Glutamatergic neuron (in vitro differentiated cells): ENCODE results near the gene TSC22D2. TPM values are rescaled to one million over a fixed set of nuclear protein-coding genes. Genes with fewer than 3 reads are reported as not detected.

Experiments used
- DNase-seq: peaks from one replicate; pipeline ENCODE4 v3.0.0; 2022
- H3K27ac Mint-ChIP-seq: one replicate; pipeline ENCODE4 v1.8.0; 2020; ENCODE audit warnings: mild to moderate bottlenecking, mixed read lengths, inconsistent platforms; ENCODE audit not compliant: unreplicated experiment
- H3K27me3 Mint-ChIP-seq: one replicate; pipeline ENCODE4 v1.8.0; 2020; ENCODE audit warnings: mild to moderate bottlenecking, moderate library complexity, mixed read lengths, inconsistent platforms; ENCODE audit not compliant: unreplicated experiment
- H3K36me3 Mint-ChIP-seq: one replicate; pipeline ENCODE4 v1.8.0; 2020; ENCODE audit warnings: mild to moderate bottlenecking, mixed read lengths, inconsistent platforms; ENCODE audit not compliant: unreplicated experiment
- H3K4me1 Mint-ChIP-seq: one replicate; pipeline ENCODE4 v1.8.0; 2020; ENCODE audit warnings: mild to moderate bottlenecking, low read depth, mixed read lengths, inconsistent platforms; ENCODE audit not compliant: unreplicated experiment
- H3K4me3 Mint-ChIP-seq: one replicate; pipeline ENCODE4 v1.8.0; 2020; ENCODE audit warnings: mild to moderate bottlenecking, mixed read lengths, inconsistent platforms; ENCODE audit not compliant: unreplicated experiment
- H3K9me3 Mint-ChIP-seq: one replicate; pipeline ENCODE4 v1.8.0; 2020; ENCODE audit warnings: mild to moderate bottlenecking, moderate library complexity, mixed read lengths, inconsistent platforms; ENCODE audit not compliant: unreplicated experiment
- total RNA-seq: library from RNA; stranded (reverse); fragmentation: NEBNext Ultra II Directional; extraction: Animal tissue kit (Norgen Biotek cat#: 25700); gene quantifications from one replicate; pipeline ENCODE4 v1.2.1, GENCODE V29; 2021; ENCODE audit not compliant: unreplicated experiment
- TF ChIP-seq, protein P1 (sequence below): fragments of 200-600 bp; sonication (generic); IDR thresholded peaks from one replicate; pipeline ENCODE4 v1.5.0; 2021; ENCODE audit not compliant: partially characterized antibody, unreplicated experiment

Gene TSC22D2
- total RNA-seq, 1 donor from 2014 or later, result 87.3 TPM

DNA sequence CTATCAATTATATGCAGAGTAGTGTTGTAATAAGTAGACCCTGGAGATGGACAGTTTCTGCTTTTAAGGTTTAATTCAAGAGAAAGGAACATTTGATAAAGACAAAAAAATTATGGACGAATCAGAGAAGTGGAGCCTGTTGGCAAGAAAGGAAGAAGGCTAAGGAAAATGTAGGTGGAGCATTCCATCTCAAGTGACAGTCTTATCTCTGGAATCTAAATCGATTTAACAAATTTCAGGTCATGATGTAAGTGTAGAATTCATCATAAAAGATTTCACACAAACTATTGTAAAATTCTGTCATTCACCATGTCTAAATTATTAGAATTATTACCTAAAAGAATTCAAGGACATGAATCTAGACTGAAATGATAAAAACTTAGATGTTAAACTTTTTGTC is 36.3 kb downstream of the TSC22D2 start:
- Mint-ChIP-seq H3K4me1 (peaks cover 6% of the 10 kb centered on the region), H3K27ac (no peak overlapping the region), H3K4me3 (no peak overlapping the region), H3K9me3 (peaks cover 5% of the 10 kb centered on the region), H3K36me3 (no peaks in the 10 kb centered on the region), H3K27me3 (peaks cover 3% of the 10 kb centered on the region)
- no peak for DNase-seq
- TF ChIP-seq, protein P1, sequence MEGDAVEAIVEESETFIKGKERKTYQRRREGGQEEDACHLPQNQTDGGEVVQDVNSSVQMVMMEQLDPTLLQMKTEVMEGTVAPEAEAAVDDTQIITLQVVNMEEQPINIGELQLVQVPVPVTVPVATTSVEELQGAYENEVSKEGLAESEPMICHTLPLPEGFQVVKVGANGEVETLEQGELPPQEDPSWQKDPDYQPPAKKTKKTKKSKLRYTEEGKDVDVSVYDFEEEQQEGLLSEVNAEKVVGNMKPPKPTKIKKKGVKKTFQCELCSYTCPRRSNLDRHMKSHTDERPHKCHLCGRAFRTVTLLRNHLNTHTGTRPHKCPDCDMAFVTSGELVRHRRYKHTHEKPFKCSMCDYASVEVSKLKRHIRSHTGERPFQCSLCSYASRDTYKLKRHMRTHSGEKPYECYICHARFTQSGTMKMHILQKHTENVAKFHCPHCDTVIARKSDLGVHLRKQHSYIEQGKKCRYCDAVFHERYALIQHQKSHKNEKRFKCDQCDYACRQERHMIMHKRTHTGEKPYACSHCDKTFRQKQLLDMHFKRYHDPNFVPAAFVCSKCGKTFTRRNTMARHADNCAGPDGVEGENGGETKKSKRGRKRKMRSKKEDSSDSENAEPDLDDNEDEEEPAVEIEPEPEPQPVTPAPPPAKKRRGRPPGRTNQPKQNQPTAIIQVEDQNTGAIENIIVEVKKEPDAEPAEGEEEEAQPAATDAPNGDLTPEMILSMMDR, result no peak

DNA sequence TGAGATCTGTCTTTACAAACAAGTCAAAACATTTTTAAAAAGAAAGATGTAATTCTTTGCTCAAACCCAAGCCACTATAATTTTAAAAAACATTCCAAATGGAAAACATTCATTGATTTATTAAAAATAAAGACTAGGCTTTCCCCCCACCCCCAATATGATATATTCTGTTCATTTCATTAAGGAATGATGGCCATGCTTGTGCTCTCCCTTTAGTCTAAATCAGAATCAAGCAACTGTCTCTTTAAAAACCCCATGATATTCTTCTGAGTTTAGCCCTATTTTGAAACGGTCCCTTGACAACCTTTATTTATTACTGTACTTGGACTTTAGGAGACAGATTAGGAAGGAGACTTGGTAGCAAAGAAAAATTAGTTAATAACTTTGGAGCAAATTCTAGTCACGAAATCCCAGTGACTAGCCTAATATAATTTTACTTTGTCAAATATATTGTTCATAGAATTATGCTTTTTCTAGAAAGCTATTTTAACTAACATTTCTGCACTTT is 38.4 kb downstream of the TSC22D2 start:
- H3K27ac Mint-ChIP-seq, result no peak overlapping the region
- peaks cover 1% of the 10 kb centered on the region for H3K27me3 Mint-ChIP-seq
- no peak overlapping the region for H3K4me3 Mint-ChIP-seq
- TF ChIP-seq, protein P1, result no peak
- H3K36me3 Mint-ChIP-seq, result no peaks in the 10 kb centered on the region
- H3K9me3 Mint-ChIP-seq, result peaks cover 3% of the 10 kb centered on the region
- no peak for DNase-seq
- H3K4me1 Mint-ChIP-seq, result peaks cover 5% of the 10 kb centered on the region

DNA sequence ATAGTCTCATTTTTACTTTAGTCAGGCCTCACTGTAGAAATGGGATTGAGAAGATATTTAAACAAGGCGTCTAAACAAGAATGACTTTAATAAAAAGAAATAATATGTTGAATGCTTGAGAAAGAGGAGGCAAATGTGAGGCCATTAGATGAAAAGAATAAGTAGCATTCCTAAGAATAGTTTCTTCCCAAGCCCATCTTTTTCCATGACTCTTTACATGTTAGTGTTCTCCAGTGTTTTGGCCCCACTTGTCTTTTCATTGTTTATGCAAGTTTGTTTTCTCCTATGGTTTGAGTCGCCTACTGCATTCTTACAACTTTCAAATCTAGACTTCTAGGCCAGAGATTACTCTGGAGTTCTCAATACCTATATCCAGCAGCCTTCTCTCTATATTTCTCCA is 39.0 kb downstream of the TSC22D2 start:
- no peaks in the 10 kb centered on the region for H3K36me3 Mint-ChIP-seq
- TF ChIP-seq, protein P1, result no peak
- peaks cover 5% of the 10 kb centered on the region for H3K4me1 Mint-ChIP-seq
- H3K27me3 Mint-ChIP-seq, result peaks cover 1% of the 10 kb centered on the region
- DNase-seq, result no peak
- H3K27ac Mint-ChIP-seq, result no peak overlapping the region
- H3K4me3 Mint-ChIP-seq, result no peak overlapping the region
- peaks cover 3% of the 10 kb centered on the region for H3K9me3 Mint-ChIP-seq

DNA sequence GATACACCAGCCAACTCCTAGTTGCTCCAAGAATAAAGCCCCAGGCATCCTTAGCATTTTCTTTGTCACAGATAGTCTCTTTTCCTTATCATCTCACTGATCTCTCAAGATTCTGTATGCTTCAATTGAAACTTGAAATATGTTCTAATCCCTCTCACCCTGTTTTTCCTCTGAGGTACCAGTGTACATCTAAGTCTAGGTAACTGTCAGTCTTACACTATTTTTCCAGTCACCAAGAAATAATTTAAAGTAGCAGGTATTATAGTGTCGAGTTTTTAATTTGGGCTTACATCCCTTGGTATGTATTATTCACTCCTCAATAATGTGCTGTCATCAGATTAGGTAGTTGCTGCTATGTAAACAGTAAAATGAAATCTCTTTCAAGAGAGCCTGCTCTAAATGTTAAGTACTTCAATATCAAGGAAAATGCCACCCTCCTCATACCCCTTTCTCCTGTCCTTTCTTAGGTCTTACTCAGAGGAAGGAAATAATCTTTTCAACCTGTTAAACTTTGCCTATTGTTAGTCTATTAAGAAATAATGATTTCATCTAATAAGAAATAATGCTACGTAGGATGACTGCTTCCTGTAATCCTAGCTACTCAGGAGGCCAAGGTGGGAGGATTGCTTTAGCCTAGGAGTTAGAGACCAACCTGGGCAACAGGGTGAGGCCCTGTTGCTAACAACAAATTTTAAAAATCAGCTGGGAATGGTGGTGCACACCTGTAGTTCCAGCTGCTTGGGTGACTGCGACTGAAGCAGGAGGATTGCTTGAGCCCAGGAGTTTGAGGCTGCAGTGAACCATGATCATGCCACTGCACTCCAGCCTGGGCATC is 39.8 kb downstream of the TSC22D2 start:
- no peak overlapping the region for H3K27ac Mint-ChIP-seq

More for the DNA sequence above, 39.8 kb downstream of the TSC22D2 start:
- H3K9me3 Mint-ChIP-seq, result peaks cover 1% of the 10 kb centered on the region
- H3K4me3 Mint-ChIP-seq, result no peak overlapping the region
- peaks cover 1% of the 10 kb centered on the region for H3K27me3 Mint-ChIP-seq
- H3K36me3 Mint-ChIP-seq, result no peaks in the 10 kb centered on the region
- no peak for DNase-seq
- TF ChIP-seq, protein P1, result no peak
- peaks cover 6% of the 10 kb centered on the region for H3K4me1 Mint-ChIP-seq
